GM18520 (cell line): ENCODE measurements around the gene CCDC137.
"Not testable (repeated sequence)": the region's sequence is repeated elsewhere in the genome, so short reads cannot be mapped to it uniquely, and the experiment has no call there.

Experiments
- ATAC-seq: cut with Tn5 transposase; IDR thresholded peaks from one replicate; pipeline ENCODE4 v1.9.1; 2021; ENCODE audit not compliant: unreplicated experiment

The CCDC137 gene

DNA sequence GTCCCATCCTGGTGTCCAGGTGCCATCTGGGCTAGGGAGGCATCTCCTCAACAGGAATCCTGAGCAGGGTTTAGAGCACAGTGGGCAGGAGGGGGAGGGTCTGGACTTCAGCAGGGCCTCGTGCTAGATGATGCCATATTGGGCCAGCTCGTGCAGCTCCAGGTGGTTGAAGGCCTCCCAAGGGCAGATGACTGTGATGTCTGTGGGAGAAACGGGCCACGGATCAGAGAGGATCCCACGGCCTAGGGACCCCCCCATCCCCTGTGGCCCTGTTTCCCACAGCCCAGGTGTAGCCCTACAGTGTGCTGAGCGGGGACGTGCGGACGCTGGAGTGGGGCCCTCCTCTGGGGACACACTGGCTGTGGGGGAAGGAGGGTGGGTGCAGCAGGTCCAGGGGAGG, 15.6 kb upstream of the CCDC137 start:
- ATAC-seq = no peak

DNA sequence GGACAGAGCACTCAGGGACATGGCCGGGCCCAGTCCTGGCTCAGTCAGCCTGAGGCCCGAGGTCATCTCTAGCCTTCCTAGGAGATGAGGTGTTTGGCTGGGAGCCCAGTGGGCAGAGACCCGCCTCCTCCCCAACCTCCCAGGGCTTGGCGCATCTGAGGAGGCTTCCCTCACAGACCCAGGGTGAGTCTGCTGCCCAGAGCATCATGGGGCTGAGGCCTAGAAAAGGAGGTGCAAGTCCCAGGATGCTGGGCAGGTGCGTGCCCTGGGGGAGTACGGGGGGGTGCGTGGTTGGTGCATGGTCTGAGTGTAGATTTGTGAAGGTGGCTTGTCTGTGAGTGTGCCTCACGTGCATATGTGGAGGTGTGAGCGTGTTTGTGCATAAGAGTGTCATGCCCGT, 14.8 kb upstream of the CCDC137 start:
- ATAC-seq = no peak

DNA sequence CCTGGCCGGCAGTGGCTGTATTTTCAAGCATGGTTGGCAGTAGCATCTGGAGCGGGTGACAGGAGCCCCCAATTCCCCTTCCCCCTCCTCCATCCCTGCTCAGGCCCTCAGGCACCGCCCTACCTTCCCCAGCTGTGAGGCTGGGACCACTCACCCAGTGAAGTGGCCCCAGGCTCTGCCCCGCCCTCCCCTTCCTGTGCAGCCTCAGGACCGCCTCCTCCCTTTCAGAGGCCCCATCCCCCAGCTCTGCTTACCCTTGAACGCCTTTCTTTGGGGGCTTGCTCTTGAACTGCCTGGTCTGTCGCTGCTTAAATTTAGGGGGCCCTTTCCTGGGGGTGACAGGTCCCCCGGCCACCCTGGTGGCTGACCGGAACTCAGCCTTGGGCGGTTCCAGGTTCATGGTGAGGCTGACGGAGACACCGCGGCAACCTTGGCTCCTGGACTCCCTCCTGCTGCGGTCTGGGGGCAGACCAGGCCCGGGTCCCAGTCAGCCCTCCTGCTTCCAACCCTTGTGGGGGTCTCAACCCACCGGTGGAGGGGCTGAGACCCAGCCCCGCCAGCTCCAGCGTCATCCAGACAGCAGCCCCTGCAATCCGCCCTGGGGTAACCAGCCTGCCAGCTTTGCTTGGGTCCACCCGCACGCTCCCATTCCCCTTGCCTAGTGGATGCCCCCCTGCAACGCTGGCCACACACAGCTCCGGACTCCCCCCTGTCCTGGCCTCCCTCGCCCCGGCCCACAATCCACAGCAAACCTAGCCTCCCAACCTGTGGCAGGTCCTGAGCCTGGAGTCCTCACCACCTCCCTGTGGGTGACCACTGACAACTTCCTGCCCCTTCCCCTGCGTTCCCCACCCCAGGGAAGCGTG, 13.4 kb upstream of the CCDC137 start:
- ATAC-seq = no peak

DNA sequence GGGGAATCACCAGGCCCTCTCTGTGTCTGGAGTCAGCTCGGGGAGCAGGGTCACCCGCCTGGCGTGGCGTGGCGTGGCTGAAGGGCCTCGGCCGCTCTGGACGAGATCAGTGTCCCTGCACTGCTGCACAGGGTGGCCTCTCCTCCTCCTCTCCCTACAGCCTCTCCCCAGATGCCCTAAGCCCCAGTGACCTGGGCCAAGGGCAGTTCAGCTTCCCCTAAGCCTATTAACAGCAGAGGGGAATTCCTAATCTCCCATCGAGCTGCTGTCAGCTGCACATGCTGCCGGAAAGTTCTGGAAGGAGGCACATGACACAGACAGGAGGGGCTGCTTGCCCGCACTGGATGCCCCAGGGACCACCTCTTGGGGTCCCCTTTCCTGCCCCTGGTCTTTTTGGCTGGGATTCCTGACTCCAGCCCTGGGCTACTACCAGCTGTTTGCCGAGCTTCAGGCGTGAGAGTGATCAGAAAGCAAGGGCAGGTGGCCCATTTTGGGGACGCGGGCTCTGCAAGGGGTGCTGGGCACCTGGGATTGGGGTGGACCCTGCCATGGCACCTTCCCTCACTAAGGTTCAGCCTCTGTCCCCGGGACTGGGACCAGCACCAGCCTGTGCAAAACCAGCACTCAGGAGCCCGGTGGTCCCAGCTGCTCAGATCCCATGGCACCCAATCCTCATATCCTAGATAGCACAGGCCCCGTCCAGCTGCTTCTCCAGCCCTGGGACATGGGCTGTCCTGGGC, 11.0 kb upstream of the CCDC137 start:
- no peak for ATAC-seq

DNA sequence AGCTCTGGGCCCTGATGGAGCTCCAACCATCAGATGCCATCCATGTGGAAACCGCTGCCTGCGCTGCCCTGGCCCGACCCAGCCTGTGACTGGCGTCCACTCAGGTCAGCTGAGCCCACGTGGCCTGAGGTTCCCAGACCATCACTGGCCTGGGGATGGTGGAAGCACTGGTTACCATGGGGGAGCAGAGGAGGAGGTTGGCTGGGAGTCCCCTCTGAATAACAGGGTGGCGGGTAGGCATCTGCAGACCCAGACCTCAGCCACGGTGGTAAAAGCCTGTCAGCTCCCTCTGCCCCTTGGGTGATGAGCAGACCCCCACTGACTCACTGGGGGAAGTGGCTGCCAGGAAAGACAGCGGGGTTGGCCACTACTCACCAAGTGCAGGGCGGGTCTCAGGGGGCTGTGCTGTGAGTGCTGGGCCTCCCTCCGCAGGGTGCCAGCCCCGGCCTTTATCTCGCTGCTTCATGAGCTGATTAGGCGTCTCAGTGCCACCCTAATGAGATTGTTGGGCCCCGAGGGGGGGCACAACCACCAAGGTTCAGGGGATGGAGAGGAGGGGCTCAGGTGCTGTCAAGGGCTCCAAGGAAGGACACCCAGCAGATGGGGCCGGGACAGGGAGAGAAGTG, 10.3 kb upstream of the CCDC137 start, which contains the start of gene PDE6G:
Gene PDE6G (minus strand): TSS at position 425 of the 626 bp plus-strand sequence. CDS start 3,237 bp downstream, outside the sequence.
- ATAC-seq = no peak

DNA sequence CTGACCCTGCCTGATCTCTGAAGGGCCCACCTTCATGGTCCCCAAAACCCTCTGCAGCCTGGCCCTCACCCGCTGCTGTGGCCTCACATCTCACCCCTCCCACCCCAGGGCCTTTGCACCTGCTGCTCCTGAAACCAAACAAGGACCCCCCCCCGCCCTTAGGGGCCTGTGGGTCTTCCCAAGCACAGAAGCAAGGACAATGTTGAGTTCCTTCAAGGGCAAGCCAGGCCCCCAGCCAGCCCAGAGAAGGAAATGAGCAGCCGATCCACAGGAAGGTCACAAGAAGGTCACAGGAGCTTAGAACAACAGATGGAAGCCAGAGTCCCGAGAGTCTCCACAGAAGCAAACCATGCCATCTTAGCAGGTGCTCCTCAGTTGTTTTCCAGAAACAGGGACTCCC, 9.7 kb upstream of the CCDC137 start:
- ATAC-seq = no peak

DNA sequence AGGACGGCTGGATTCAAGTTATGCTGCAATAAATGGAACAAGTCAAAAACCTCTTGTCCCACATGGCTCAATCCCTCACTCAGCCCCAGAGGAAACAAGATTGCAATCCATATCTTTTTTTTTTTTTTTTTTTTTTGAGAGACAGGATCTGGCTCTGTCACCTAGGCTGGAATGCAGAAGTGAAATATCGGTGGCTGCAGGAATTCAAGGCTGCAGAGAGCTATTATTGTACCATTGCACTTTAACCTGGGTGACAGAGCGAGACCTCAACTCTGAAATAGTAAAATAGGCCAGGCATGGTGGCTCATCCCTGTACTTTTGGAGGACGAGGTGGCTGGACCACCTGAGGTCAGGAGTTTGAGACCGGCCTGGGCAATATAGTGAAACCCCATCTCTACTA, 7.5 kb upstream of the CCDC137 start:
- no peak for ATAC-seq

DNA sequence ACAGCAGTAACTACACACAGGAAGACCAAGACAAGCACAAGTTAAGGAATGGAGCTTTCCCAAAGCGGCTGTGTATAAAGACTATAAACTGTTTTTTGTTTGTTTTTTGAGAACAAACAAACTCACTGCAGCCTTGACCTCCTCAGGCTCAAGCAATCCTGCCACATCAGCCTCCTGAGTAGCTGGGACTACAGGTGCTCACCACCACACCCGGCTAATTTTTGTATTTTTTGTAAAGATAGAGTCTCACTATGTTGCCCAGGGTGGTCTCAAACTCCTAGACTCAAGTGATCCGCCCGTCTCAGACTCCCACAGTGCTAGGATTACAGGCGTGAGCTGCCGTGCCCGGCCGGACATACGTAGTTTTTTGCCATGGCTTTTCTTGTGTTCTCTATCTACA, 6.1 kb upstream of the CCDC137 start:
- no peak for ATAC-seq

DNA sequence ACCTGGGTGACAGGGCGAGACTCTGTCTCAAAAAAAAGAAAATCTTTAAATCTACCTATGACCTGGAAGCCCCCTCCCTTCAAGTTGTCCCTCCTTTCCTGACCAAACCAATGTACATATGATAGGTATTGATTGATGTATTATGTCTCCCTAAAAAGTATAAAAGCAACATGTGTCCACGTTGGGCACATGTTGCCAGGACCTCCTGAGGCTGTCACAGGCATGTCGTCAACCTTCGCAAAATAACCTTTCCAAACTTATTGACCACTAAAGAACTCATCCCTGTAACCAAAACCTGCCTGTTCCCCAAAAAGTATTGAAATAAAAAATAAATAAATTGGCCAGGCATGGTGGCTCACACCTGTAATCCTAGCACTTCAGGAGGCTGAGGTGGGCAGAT, 4.5 kb upstream of the CCDC137 start:
- ATAC-seq = no peak

DNA sequence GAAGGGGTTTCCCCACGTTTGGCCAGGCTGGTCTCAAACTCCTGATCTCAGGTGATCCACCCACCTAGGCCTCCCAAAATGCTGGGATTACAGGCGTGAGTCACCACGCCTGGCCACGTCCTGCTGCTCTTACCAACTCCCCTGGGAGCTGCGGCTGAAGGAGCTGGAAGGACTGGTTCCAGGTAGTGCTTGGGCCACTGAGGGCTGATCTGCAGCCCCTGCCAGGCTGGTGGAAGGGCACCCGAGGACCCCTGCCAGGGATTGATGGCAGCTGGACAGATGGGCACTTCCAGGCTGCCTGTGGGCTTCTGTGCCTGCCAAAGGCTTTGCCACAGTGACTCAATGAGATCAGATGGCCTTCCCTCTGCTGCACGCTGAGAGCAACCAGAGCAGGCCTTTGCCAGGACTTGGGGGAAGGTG, 2.5 kb upstream of the CCDC137 start:
- ATAC-seq = no peak

DNA sequence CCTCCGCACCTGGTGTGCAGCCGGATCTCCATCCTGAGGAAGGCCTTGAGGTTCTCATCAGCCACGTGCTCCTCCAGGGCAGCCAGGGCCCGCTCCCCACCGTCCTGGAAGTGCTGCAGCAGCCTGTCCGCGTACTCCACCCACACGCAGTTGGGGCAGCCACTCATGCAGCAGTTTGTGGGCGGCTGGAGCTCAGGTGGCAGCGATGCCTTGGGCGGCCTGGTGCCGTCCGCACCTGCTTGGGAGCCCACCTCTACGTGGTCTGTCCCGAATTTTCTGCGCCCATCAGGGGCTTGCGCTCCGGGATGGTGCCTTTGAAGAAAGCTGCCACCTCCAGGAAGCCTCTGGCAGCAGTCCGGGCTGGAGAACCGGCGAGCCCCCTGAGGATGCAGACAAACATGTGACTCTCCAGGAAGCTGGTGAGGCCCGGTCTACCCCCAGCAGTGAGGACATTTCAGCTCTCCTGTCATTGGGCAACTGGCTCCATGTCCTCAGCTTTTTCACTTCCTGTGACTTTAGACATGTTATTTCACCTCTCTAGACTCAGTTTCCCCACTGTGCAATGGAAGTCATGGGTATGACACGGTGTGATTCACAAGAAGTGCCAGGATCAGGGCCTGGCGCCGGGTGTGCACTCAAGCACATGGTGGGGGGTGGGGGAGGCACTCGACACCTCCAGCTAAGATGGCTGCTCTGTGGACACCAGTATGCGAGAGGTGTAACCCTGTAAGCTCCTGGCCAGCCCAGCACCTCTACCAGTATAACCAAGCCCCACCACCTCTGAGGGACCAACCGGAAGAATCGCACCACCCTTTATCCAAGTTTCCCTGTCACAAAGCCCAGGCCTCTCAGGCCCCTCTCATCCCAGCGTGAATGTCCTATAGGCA, 1.1 kb upstream of the CCDC137 start:
- no peak for ATAC-seq

DNA sequence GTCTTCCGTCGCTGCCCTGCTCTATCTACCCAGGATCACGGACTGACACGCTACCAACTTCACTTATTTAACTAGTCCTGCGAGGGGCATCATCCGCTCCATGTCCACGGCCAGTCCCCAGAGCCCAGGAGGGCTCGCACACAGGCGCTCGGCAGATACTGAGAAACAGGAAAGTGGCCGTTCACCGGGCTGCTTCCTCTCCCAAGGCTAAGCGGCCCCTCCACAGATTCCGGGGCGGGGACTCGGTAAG, 520 bp upstream of the CCDC137 start:
- peak; percentile 3 for ATAC-seq

DNA sequence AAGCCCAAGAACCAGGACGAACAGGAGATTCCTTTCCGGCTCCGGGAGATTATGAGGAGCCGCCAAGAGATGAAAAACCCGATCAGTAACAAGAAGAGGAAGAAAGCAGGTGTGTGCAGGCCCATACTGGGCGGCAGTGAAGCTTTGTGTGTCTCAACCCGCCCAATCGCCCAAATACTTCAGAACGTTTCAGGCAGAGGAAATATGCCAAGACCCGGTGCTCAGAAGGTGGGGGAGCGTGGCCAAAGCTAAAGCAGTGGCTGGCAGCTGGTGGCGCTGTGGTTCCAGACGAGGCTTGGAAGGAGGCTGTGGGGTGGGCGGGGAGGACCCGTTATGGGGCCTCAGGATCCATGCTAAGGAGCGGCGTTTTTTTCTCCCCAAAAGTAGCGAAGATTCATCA, 1.2 kb downstream of the CCDC137 start:
- no peak for ATAC-seq

DNA sequence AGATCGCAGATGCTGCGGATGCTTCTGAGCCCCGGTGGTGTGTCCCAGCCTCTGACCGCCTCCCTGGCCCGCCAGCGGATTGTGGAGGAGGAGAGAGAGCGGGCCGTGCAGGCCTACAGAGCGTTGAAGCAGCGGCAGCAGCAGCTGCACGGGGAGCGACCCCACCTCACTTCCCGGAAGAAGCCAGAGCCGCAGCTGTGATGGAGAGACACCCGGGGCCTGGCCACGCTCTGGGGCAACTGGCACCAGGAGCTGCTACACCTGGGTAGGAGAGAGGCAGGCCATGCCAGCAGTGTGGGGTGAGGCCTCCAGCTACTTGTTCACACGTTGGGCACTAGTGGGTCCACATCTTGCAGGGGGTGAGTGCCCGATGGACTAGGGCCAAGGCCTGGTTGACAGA, 6.0 kb downstream of the CCDC137 start:
- no peak for ATAC-seq

DNA sequence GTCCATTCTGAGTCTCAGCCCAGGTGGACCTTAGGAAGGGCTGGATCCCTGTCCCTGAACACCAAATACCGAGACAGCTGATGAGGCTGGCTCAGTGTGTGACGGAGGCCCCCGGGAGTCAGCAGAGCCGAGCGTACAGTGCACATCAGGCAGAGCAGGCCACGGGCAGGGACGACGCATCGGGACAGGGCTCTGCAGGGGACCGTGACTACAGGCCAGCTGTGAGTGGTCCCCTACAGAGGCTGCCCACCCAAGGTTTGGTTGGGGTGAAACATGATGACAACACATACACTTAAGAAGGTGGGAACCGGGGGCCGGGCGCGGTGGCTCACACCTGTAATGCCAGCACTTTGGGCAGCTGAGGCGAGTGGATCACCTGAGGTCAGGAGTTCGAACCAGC, 6.4 kb downstream of the CCDC137 start:
- no peak for ATAC-seq

DNA sequence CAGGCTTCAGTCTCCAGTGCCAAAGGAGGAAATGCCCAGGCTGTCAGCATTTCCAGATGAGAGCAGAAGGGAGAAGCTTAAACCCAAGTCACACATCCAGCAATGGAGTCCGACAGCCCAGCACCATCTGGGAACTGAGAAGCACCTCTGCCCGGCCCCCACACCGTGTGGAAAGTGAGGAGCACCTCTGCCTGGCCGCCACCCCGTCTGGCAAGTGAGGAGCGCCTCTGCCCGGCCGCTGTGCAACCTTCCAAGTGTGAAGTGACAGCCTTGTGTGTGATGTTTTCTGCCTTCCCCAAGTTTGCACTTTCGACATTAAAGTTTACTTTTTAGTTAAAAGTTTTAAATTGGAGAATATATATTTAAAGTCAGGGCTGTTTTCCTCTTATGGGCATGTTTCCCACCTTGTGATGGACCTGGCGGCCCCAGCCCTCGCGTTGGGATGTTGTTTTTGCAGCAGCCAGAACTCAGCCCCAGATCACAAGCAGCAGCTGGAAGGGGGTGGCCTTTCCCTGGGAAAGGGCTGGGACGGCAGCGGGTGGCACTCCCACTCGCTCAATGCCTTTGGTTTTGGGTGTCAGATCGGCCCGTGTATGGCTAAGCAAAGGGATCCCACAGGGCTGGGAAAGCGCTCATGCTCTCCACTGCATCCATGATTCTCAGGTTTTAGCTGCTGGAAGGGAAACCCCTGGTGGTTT, 7.2 kb downstream of the CCDC137 start:
- ATAC-seq = no peak

DNA sequence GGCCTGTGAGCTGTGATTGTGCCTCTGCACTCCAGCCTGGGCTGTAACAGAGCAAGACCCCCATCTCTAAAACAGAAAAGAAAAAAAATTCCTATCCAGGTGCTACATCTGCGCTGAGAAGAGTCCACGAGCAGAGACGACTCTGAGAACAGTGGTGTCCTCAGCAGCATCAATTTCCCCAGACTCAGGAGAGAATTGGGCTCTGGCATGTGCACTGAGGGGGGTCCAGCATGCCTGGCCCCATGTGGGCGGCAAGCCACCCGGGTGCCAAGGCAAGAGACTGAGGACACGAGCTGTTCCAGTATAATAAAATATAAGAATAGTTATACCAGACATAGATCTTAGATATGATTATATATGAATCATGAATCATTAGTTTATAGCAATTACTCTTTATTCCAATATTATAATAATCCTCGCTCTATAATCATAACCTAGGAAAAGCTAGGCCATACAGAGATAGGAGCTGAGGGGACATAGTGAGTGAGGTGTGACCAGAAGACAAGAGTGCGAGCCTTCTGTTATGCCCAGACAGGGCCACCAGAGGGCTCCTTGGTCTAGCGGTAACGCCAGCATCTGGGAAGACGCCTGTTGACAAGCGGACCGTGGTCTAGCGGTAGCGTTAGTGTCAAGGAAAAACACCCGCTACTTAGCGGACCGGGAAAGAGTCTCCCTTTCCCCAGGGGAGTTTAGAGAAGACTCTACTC, 9.1 kb downstream of the CCDC137 start:
- ATAC-seq = not testable (repeated sequence)

DNA sequence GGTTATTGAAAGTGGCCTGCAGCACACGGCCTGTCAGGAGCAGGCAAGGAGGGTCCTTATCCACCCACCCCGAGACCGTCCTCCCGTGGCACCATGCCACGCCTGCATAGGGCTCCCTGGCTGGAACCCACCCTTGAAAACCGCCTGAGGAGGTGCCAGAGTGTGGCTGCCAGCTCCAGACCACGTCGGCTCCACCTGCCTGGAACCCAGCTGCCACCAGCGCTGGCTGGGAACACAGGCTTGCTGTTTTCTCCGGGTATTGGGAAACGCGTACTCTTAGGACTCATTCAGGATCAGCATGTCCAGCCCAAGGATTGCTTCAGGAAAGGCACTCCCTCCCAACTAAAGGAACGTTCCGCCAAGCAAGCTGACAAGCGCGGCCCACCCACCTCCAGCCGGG, 10.4 kb downstream of the CCDC137 start:
- ATAC-seq = no peak

DNA sequence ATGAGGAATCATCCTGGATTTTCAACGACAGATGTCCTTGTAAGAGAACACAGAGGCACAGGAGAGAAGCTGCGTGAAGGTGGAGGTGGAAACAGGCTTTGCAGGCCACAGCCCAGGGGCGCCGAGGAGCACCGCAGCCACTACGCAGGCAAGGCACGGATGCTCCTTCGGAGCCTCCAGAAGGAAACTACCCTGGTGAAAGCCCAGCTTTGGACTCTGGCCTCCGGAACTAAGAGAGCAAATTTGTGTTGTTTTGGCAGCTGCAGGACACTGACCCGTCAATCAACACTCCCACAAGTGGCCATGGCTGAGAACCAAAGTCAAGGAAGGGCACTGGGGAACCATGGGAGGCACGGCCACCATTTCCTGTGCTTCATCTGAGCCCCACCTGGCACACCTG, 13.6 kb downstream of the CCDC137 start:
- no peak for ATAC-seq

DNA sequence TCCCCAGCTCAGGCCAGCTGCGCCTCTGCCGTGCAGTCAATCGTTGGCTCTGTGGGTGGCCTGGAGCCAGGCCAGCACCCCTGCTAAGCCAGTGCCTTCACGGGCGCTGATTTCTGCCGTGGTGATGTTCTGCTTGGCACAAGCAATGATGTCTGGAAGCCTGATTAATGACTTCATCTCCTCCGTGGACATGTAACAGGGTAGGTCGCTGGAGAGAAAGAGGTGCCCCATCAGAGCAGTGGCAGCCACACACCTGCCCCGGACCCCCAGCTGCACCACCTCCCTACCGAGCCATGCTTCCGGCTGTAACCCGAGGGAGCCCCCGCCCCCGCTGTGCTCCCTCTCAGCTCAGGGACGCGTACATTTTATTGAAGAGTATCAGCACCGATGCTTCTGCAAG, 15.1 kb downstream of the CCDC137 start:
- no peak for ATAC-seq
